WERI-Rb-1 (cell line): ENCODE data around the gene ST14.
"Not testable (repeated sequence)": the region's sequence is repeated elsewhere in the genome, so short reads cannot be mapped to it uniquely, and the experiment has no call there.

Experiments used
- DNase-seq: peaks from one replicate; pipeline ENCODE4 v3.0.0-alpha.2; 2020
- H3K27ac ChIP-seq: fragments of 250-450 bp; sonication (Bioruptor Pico); 2 replicates; pipeline ENCODE4 v1.5.1; 2020; ENCODE audit warnings: mild to moderate bottlenecking, moderate library complexity
- H3K27me3 ChIP-seq: fragments of 250-450 bp; sonication (Bioruptor Pico); 2 replicates; pipeline ENCODE4 v1.5.1; 2021; ENCODE audit warnings: mild to moderate bottlenecking, low read depth, moderate library complexity; ENCODE audit not compliant: insufficient read depth, severe bottlenecking
- H3K36me3 ChIP-seq: fragments of 250-450 bp; sonication (Bioruptor Pico); 2 replicates; pipeline ENCODE4 v1.5.1; 2020; ENCODE audit warnings: mild to moderate bottlenecking, moderate library complexity
- H3K4me3 ChIP-seq: 2 replicates; pipeline ENCODE4 v1.5.1; 2011; ENCODE audit warnings: low read depth, mild to moderate bottlenecking, control low read depth, low read length
- H3K9me3 ChIP-seq: fragments of 250-450 bp; sonication (Bioruptor Pico); 2 replicates; pipeline ENCODE4 v1.5.1; 2021; ENCODE audit warnings: mild to moderate bottlenecking, moderate library complexity; ENCODE audit not compliant: severe bottlenecking
- CTCF ChIP-seq: IDR thresholded peaks from 2 replicates; pipeline ENCODE4 v1.5.1; 2011; ENCODE audit warnings: low read depth, mild to moderate bottlenecking, control low read depth, inconsistent platforms, low read length

The ST14 gene

GRCh38 chr11:130192845-130193267 is 33.3 kb downstream of the ST14 start:
- no peak for TF ChIP-seq CTCF
- Histone ChIP-seq H3K27ac (no peak overlapping the region), H3K4me3 (no peak overlapping the region), H3K27me3 (no peaks in the 10 kb centered on the region), H3K9me3 (no peaks in the 10 kb centered on the region), H3K36me3 (no peaks in the 10 kb centered on the region)
- DNase-seq: no peak

DNA sequence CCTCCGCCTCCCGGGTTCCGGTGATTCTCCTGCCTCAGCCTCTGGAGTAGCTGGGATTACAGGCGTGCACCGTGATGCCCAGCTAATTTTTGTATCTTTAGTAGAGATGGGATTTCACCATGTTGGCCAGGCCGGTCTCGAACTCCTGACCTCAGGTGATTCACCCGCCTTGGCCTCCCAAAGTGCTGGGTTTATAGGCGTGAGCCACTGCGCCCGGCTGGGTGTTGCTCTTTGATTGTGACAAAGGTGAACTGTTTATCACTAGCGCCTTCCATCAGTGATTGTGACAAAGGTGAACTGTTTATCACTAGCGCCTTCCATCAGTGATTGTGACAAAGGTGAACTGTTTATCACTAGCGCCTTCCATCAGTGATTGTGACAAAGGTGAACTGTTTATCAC is 34.0 kb downstream of the ST14 start:
- not testable (repeated sequence) for H3K9me3 ChIP-seq, DNase-seq, H3K36me3 ChIP-seq, H3K27ac ChIP-seq, H3K4me3 ChIP-seq, H3K27me3 ChIP-seq

DNA sequence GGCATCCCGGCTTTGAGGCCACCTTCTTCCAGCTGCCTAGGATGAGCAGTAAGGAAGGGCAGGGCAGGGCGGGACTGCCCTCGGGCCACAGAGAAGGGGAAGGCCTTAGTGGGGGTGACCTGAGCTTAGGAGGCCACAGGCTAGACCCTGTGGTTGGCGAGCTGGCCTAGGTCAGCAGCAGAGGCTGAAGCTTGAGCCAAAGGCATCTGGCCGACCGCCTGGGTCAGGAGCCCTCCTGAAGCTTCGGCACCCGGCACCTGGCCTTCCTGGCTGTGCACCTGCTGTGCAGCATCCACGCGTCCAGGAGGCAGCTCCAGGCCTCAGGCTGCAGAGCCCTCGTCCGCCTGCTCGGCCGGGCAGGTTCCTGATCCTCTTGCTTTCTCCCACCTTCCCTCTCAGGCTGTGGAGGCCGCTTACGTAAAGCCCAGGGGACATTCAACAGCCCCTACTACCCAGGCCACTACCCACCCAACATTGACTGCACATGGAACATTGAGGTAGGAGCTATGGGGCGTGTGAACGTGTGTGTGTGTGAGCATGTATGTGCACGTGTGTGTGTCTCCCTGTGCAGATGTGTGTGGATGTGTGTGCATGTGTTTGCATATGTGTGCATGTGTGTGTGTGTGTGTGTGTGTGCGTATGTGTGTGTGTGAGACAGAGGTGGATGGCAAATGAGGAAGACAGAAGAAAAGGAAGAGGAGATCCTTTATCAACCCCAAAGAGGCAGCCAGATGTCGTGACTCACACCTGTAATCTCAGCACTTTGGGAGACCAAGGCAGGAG is 34.9 kb downstream of the ST14 start:
- no peaks in the 10 kb centered on the region for H3K27me3 ChIP-seq
- H3K36me3 ChIP-seq: no peaks in the 10 kb centered on the region
- no peak for TF ChIP-seq CTCF
- no peaks in the 10 kb centered on the region for H3K9me3 ChIP-seq
- no peak overlapping the region for H3K27ac ChIP-seq
- DNase-seq: no peak
- no peak overlapping the region for H3K4me3 ChIP-seq

DNA sequence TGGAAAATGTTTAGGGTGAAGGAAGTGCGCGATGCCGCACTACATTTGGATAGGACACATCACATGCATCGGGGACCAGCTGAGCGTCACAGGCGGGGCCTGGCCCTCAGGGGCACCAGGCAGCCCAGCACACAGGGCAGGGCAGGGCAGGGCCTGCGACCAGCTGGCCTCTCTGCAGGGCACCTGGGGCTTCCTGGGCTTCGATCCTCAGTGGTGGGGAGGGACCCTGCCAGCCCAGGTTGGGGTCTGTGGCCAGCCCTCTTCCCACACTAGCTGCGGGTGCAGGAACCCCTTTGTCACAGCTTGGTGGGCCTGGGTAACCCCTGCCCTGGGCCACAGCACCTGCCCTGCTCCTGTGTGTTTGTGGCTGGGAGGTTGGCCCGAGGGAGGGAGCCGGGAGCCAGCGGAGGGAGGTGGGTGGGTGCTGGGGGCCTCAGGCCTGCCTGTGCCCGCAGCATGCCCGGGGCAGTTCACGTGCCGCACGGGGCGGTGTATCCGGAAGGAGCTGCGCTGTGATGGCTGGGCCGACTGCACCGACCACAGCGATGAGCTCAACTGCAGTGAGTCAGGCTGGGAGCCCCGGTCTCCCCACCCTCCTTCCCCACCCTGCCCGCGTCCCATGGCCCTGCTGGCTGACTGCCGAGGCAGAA is 37.9 kb downstream of the ST14 start:
- Histone ChIP-seq H3K4me3 (no peak overlapping the region), H3K27me3 (no peaks in the 10 kb centered on the region), H3K36me3 (no peaks in the 10 kb centered on the region), H3K27ac (no peak overlapping the region), H3K9me3 (peaks cover 5% of the 10 kb centered on the region)
- no peak for TF ChIP-seq CTCF
- no peak for DNase-seq

GRCh38 chr11:130198292-130198691 is 38.7 kb downstream of the ST14 start:
- Histone ChIP-seq H3K27me3 (no peaks in the 10 kb centered on the region), H3K27ac (no peak overlapping the region), H3K4me3 (no peak overlapping the region), H3K9me3 (peaks cover 5% of the 10 kb centered on the region), H3K36me3 (no peaks in the 10 kb centered on the region)
- DNase-seq: no peak
- TF ChIP-seq CTCF: no peak

DNA sequence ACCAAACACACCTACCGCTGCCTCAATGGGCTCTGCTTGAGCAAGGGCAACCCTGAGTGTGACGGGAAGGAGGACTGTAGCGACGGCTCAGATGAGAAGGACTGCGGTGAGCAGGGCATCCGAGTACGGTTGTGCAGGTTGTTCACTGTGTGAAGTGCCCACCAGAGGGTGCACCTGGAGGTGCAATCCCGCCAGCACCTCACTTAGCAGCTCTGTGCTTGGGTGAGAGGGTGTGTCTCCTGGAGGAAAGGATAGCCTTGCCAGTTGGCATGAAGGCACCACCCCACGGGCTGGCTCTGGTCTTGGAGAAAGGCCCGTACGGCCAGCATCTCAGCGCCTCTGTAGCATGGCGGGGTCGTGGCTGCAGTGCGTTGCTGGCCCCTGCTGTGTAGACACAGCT is 39.4 kb downstream of the ST14 start:
- no peak for DNase-seq

More for the DNA sequence above, 39.4 kb downstream of the ST14 start:
- no peak overlapping the region for H3K27ac ChIP-seq
- H3K36me3 ChIP-seq: no peaks in the 10 kb centered on the region
- H3K9me3 ChIP-seq: peaks cover 5% of the 10 kb centered on the region
- peak; percentile 35; the same call in 1 of the 2 replicates for TF ChIP-seq CTCF
- H3K27me3 ChIP-seq: no peaks in the 10 kb centered on the region
- no peak overlapping the region for H3K4me3 ChIP-seq
